ENCODE results near the gene PPIP5K2.
"Not testable (repeated sequence)": the region's sequence is repeated elsewhere in the genome, so short reads cannot be mapped to it uniquely, and the experiment has no call there.

PPIP5K2 gene

GRCh38 chr5:103188436-103188835 lies 68.3 kb downstream of the PPIP5K2 start:
- no peak for TF ChIP-seq CTCF (IDR thresholded peaks at IDR 0.05; ENCODE audit: insufficient read depth, low read depth, low read length, missing control alignments)
- no peak overlapping the region for H3K4me3 ChIP-seq (ENCODE audit: low read length)
- DNase-seq (ENCODE audit: low read depth), result no peak

DNA sequence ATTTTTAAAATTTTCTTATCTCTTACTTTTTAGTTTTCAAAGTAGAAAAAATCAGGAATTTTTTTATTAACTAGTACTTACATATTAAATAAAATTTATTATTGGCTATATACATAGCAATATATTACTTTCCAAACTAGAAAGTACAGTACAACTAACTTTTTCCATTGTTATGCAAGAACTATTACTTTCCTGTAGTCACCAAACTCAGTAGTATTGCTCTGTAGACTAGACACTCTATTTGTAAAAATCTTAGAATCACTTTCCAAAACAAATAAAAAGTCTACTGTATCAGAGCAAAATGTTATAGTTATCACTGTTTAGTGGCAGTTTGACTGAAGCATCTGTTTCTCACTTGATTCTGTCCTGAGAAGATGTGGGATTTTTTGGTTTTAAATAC lies 83.1 kb downstream of the PPIP5K2 start:
- TF ChIP-seq CTCF (IDR thresholded peaks at IDR 0.05; ENCODE audit: insufficient read depth, low read depth, low read length, missing control alignments), result no peak
- DNase-seq (ENCODE audit: low read depth), result no peak

DNA sequence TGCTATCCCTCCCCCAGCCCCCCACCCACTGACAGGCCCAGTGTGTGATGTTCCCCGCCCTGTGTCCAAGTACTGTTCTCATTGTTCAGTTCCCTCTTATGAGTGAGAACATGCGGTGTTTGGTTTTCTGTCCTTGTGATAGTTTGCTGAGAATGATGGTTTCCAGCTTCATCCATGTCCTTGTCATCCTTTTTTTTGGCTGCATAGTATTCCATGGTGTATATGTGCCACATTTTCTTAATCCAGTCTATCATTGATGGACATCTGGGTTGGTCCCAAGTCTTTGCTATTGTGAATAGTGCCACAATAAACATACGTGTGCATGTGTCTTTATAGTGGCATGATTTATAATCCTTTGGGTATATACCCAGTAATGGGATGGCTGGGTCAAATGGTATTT lies 84.9 kb downstream of the PPIP5K2 start:
- not testable (repeated sequence) for DNase-seq (ENCODE audit: low read depth); H3K4me3 ChIP-seq (ENCODE audit: low read length)

More for the DNA sequence above, 83.1 kb downstream of the PPIP5K2 start:
- no peak overlapping the region for H3K4me3 ChIP-seq (ENCODE audit: low read length)

GRCh38 chr5:103205991-103206700 lies 86.0 kb downstream of the PPIP5K2 start:
- no peak for TF ChIP-seq CTCF (IDR thresholded peaks at IDR 0.05; ENCODE audit: insufficient read depth, low read depth, low read length, missing control alignments)
- no peak overlapping the region for H3K4me3 ChIP-seq (ENCODE audit: low read length)
- no peak for DNase-seq (ENCODE audit: low read depth)

GRCh38 chr5:103207011-103207410 lies 86.9 kb downstream of the PPIP5K2 start:
- DNase-seq (ENCODE audit: low read depth), result no peak
- TF ChIP-seq CTCF (IDR thresholded peaks at IDR 0.05; ENCODE audit: insufficient read depth, low read depth, low read length, missing control alignments), result no peak
- no peak overlapping the region for H3K4me3 ChIP-seq (ENCODE audit: low read length)

- TF ChIP-seq CTCF (IDR thresholded peaks at IDR 0.05; ENCODE audit: insufficient read depth, low read depth, low read length, missing control alignments), result no peak
- H3K4me3 ChIP-seq (ENCODE audit: low read length), result no peak overlapping the region
- DNase-seq (ENCODE audit: low read depth), result peak; percentile 25
Measured at GRCh38 chr5:103207653-103208052, 87.6 kb downstream of the PPIP5K2 start.

DNA sequence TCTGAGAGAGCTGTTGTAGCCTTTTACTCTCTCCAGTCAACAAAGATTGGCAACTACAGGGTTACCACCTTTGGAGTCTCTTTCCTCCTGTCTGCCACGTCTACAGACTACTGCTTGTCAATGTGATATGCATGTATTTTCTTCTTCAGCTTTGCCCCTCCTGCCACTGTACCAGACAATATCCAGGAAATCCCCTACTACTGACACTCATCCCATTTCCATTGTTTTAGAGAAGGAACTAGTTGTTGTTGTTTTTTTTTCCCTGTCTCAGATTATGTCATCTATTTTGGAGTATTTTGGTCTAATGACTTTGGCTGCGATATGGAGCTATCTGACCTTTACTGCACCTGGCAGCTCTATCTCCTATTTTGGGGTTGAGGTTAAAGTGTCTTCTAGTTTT lies 88.4 kb downstream of the PPIP5K2 start:
- no peak for TF ChIP-seq CTCF (IDR thresholded peaks at IDR 0.05; ENCODE audit: insufficient read depth, low read depth, low read length, missing control alignments)
- no peak for DNase-seq (ENCODE audit: low read depth)
- no peak overlapping the region for H3K4me3 ChIP-seq (ENCODE audit: low read length)
